ENCODE results near the gene ZNF488. TPM values are rescaled to one million over a fixed set of nuclear protein-coding genes. Genes with fewer than 3 reads are reported as not detected.
A peak's percentile ranks its signal among the peaks of the same experiment; 100 is the strongest.

The ZNF488 gene
- polyA plus RNA-seq, 2 of the 4 experiments (the other 2 are of a cell fraction) = 4.0 to 8.3 TPM

DNA sequence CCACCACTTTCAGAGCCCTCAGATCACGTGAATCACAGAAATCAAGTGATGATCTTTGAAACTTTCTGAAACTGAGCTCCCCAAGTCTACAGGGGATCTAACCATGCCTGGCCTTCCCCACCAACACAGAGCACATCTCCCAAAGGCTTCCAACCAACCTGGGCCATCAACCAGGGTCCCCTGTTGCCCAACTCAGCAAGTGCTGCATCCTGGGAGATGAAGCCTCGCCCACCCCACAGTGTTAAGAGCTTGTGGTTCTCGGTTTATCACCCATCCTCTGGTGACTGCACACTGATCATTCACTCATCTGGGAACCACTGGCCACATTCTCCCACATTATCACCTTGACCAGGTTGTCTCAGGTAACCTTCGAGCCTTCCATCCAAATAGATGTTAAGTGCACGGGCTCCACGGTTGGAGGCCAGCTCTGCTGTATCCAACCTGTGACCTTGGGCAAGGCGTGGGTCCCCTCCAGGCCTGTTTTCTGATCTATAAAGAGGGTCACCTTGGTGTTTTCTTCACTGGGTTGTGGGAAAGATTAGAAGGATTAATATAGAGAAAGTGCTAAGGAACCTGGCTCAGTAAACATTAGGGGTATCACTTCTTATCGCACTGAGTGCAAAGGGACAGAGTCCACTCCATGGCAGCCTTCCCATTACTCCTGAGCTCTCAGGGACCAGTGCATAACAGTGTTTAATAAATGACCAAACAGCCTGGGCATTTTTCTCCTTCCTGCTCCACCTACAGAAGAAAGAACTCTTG, 3.6 kb downstream of the ZNF488 start:
- peaks cover 27% of the 10 kb centered on the region for H3K4me1 ChIP-seq
- H3K27ac ChIP-seq = no peak overlapping the region
- TF ChIP-seq NFE2L2 (conservative IDR thresholded peaks at IDR 0.05; ENCODE audit: low read length) = no peak
- no peak for TF ChIP-seq EP300 (IDR thresholded peaks at IDR 0.05)
- no peak for TF ChIP-seq HOXB13 (CRISPR knock-in tag; IDR thresholded peaks at IDR 0.05; ENCODE audit: low read depth)
- peak overlapping the region; percentile 40 for H3K4me2 ChIP-seq
- ATAC-seq (no peak), DNase-seq (ENCODE audit: low read depth in 1 of 2, low spot score in 1 of 2) (no peak), FAIRE-seq (no peak)
- no peaks in the 10 kb centered on the region for H3K9me3 ChIP-seq
- POLR2A ChIA-PET = interaction anchor here (0.6 kb wide), 1 partner anchor 24 kb away, joined by 4 read pairs; no protein-coding TSS in a partner anchor
- 66% methylated on average over 8 of the region's 8 CpGs for WGBS (ENCODE audit: missing lambda C conversion rate)
- no peak overlapping the region for H3K4me3 ChIP-seq
- CTCF ChIA-PET = interaction anchor here (0.9 to 1.1 kb wide), 4 partner anchors 11 to 1152 kb away, joined by 3 to 5 read pairs (median 3); no protein-coding TSS in a partner anchor

GRCh38 chr10:47379901-47380300, 4.2 kb downstream of the ZNF488 start:
- DNase-seq (ENCODE audit: low read depth in 1 of 2, low spot score in 1 of 2) (no peak), ATAC-seq (no peak), FAIRE-seq (no peak)
- 81% methylated on average over 10 of the region's 11 CpGs for WGBS (ENCODE audit: missing lambda C conversion rate)
- no peak for TF ChIP-seq NR3C1 (IDR thresholded peaks at IDR 0.05)
- no peak for TF ChIP-seq HOXB5 (CRISPR knock-in tag; IDR thresholded peaks at IDR 0.05)
- no peak for TF ChIP-seq MYC (IDR thresholded peaks at IDR 0.05; ENCODE audit: borderline replicate concordance, low read length)
- TF ChIP-seq EHMT2 (IDR thresholded peaks at IDR 0.05; ENCODE audit: low read depth) = no peak
- TF ChIP-seq, protein P1, sequence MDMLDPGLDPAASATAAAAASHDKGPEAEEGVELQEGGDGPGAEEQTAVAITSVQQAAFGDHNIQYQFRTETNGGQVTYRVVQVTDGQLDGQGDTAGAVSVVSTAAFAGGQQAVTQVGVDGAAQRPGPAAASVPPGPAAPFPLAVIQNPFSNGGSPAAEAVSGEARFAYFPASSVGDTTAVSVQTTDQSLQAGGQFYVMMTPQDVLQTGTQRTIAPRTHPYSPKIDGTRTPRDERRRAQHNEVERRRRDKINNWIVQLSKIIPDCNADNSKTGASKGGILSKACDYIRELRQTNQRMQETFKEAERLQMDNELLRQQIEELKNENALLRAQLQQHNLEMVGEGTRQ (IDR thresholded peaks at IDR 0.05) = no peak
- TF ChIP-seq MAX (IDR thresholded peaks at IDR 0.05) = no peak
- H3K9me3 ChIP-seq = no peaks in the 10 kb centered on the region
- ChIA-PET CTCF (interaction anchor here (1.0 to 1.3 kb wide), 4 partner anchors 16 to 1096 kb away, joined by 3 to 8 read pairs (median 4); no protein-coding TSS in a partner anchor), POLR2A (interaction anchor here (0.6 kb wide), 1 partner anchor 24 kb away, joined by 4 read pairs; no protein-coding TSS in a partner anchor)
- no peak overlapping the region for H3K27ac ChIP-seq
- no peak overlapping the region for H3K4me2 ChIP-seq
- peaks cover 23% of the 10 kb centered on the region for H3K4me1 ChIP-seq
- H3K4me3 ChIP-seq = no peak overlapping the region

DNA sequence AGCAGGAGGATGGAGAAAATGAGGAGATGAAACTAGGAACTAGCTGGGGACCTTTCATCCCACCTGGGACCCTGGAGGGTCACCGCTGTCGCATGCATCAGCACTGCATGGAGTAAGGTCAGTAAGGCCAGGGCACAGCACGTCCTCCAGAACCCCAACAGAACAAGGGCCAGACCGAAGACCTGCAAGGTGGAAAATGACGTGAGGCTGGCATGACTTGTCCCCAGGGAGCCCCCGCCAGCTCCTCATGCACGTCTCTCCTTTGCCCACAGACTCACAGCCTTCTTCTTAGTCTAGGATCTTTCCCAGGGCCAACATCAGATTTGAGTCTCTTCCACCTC, 4.7 kb downstream of the ZNF488 start:
- ChIA-PET POLR2A (no interaction called here), CTCF (interaction anchor here (1.0 to 1.6 kb wide), 5 partner anchors 11 to 1096 kb away, joined by 3 to 8 read pairs (median 4); no protein-coding TSS in a partner anchor)
- ATAC-seq (no peak), DNase-seq (ENCODE audit: low read depth in 1 of 2, low spot score in 1 of 2) (no peak), FAIRE-seq (no peak)
- WGBS (ENCODE audit: missing lambda C conversion rate) = 63% methylated on average over 7 of the region's 7 CpGs
- TF ChIP-seq KDM5A (IDR thresholded peaks at IDR 0.05) (no peak), REST (IDR thresholded peaks at IDR 0.05) (no peak), EHMT2 (IDR thresholded peaks at IDR 0.05; ENCODE audit: low read depth) (no peak), BHLHE40 (IDR thresholded peaks at IDR 0.05; ENCODE audit: low read depth, low read length) (no peak), FOSL2 (IDR thresholded peaks at IDR 0.05) (no peak), FOSL2 (CRISPR knock-in tag; IDR thresholded peaks at IDR 0.05) (no peak), MYC (IDR thresholded peaks at IDR 0.05; ENCODE audit: borderline replicate concordance, low read length) (no peak)
- TF ChIP-seq, protein P2, sequence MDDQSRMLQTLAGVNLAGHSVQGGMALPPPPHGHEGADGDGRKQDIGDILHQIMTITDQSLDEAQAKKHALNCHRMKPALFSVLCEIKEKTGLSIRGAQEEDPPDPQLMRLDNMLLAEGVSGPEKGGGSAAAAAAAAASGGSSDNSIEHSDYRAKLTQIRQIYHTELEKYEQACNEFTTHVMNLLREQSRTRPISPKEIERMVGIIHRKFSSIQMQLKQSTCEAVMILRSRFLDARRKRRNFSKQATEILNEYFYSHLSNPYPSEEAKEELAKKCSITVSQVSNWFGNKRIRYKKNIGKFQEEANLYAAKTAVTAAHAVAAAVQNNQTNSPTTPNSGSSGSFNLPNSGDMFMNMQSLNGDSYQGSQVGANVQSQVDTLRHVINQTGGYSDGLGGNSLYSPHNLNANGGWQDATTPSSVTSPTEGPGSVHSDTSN (IDR thresholded peaks at IDR 0.05) = no peak
- H3K4me2 ChIP-seq = no peak overlapping the region
- H3K4me1 ChIP-seq = peaks cover 22% of the 10 kb centered on the region
- H3K27ac ChIP-seq = no peak overlapping the region
- H3K9me3 ChIP-seq = no peaks in the 10 kb centered on the region
- H3K4me3 ChIP-seq = no peak overlapping the region

All from A549 (cell line).